ENCODE data around the gene PRRX2.

DNA sequence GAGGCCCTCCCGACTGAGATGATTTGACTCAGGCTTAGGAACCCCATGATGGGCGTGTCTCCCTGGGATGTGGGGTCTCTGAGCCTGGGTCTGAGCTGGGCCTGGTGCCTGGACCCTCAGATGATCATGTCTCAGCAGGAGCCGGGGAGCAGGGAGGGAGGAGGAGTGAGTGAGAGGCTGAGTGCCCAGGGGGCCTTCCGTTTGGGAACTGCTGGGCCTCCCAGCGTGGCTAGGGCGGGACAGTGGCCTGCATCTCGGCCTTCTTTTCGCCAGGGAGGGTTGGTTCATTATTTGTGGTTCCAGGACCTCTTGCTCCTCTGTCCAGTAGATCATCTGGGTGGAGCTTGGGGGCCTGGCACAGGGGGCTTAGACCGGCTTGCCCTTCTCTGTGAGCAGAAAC is 5.6 kb downstream of the PRRX2 start:
- TF ChIP-seq, protein P1, sequence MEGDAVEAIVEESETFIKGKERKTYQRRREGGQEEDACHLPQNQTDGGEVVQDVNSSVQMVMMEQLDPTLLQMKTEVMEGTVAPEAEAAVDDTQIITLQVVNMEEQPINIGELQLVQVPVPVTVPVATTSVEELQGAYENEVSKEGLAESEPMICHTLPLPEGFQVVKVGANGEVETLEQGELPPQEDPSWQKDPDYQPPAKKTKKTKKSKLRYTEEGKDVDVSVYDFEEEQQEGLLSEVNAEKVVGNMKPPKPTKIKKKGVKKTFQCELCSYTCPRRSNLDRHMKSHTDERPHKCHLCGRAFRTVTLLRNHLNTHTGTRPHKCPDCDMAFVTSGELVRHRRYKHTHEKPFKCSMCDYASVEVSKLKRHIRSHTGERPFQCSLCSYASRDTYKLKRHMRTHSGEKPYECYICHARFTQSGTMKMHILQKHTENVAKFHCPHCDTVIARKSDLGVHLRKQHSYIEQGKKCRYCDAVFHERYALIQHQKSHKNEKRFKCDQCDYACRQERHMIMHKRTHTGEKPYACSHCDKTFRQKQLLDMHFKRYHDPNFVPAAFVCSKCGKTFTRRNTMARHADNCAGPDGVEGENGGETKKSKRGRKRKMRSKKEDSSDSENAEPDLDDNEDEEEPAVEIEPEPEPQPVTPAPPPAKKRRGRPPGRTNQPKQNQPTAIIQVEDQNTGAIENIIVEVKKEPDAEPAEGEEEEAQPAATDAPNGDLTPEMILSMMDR (IDR thresholded peaks at IDR 0.05) = no peak
- no peak for TF ChIP-seq POLR2A (IDR thresholded peaks at IDR 0.05)
